ENCODE data around the gene DPRX.
"Not testable (repeated sequence)": the region's sequence is repeated elsewhere in the genome, so short reads cannot be mapped to it uniquely, and the experiment has no call there.

Gene DPRX

GRCh38 chr19:53664760-53665159 lies 33.0 kb downstream of the DPRX start:
- TF ChIP-seq CTCF (IDR thresholded peaks at IDR 0.05): no peak
- DNase-seq (ENCODE audit: low spot score): no peak
- Histone ChIP-seq H3K4me3 (no peak overlapping the region), H3K27ac (no peak overlapping the region)

- not testable (repeated sequence) for H3K27ac ChIP-seq; H3K4me3 ChIP-seq; DNase-seq (ENCODE audit: low spot score)
Observed at GRCh38 chr19:53666331-53666730, 34.5 kb downstream of the DPRX start.

- H3K27ac ChIP-seq; H3K4me3 ChIP-seq; DNase-seq (ENCODE audit: low spot score): not testable (repeated sequence)
Observed at GRCh38 chr19:53668804-53669203, 37.0 kb downstream of the DPRX start.

GRCh38 chr19:53670345-53670744 lies 38.5 kb downstream of the DPRX start:
- Histone ChIP-seq H3K27ac (no peak overlapping the region), H3K4me3 (no peak overlapping the region)
- DNase-seq (ENCODE audit: low spot score): no peak
- TF ChIP-seq CTCF (IDR thresholded peaks at IDR 0.05): no peak

GRCh38 chr19:53671663-53672062 lies 39.9 kb downstream of the DPRX start:
- no peak for TF ChIP-seq CTCF (IDR thresholded peaks at IDR 0.05)
- no peak for DNase-seq (ENCODE audit: low spot score)
- Histone ChIP-seq H3K4me3 (no peak overlapping the region), H3K27ac (no peak overlapping the region)

Data from coronary artery (tissue), 2 donors.